ENCODE data around the gene IQCM. TPM values are rescaled to one million over a fixed set of nuclear protein-coding genes. Genes with fewer than 3 reads are reported as not detected.

The IQCM gene
- total RNA-seq, 3 donors from 2014 or later = not detected

DNA sequence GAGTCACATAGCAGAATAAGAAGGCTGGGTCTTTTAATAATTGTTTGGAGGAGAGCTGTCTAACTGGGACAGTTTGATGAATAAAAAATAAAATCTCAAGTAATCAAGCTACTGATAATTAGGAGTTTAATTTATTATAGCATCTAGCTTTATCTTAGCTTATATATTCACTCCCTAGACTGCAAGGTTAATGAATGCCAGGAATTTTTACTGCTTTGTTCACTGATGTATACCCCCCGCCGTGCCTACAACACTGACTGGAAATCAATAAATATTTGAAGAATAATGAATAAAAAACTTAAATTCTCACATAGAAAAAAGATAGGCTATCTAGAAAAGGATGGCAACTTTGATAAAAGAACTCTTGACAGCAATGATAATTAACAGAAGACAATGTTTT, 59.7 kb downstream of the IQCM start:
- Histone ChIP-seq H3K4me3 (no peak overlapping the region), H3K27me3 (no peaks in the 10 kb centered on the region), H3K27ac (no peak overlapping the region), H3K4me1 (no peaks in the 10 kb centered on the region), H3K36me3 (no peaks in the 10 kb centered on the region), H3K9me3 (no peaks in the 10 kb centered on the region)
- DNase-seq (ENCODE audit: low spot score in 2 of 2) = no peak
- TF ChIP-seq POLR2AphosphoS5 (IDR thresholded peaks at IDR 0.05) (no peak), POLR2A (IDR thresholded peaks at IDR 0.05) (no peak), CTCF (IDR thresholded peaks at IDR 0.05) (no peak)
- intact Hi-C loops (cut with DNase I; ENCODE audit: low total_unique reads) = no loop called here

DNA sequence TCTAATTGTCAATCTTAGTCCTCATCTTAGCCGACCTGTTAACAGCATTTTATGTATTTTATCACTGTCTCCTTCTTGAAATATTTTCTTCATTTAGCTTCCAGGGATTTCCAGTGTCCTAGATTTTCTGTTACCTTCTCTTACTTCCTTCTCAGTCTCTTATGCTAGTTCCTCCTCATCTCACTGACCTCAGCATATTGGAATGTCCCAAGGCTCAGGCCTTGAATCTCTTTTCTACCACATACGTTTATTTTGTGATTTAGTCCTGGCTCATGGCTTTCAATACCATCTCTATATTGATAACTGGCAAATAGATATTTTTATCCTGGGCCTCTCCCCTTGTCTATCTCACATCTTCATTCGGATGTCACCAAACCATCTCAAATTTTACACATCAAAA, 61.1 kb downstream of the IQCM start:
- H3K27me3 ChIP-seq = no peaks in the 10 kb centered on the region
- no peaks in the 10 kb centered on the region for H3K9me3 ChIP-seq
- H3K4me1 ChIP-seq = no peaks in the 10 kb centered on the region
- TF ChIP-seq POLR2AphosphoS5 (IDR thresholded peaks at IDR 0.05) (no peak), CTCF (IDR thresholded peaks at IDR 0.05) (no peak), POLR2A (IDR thresholded peaks at IDR 0.05) (no peak)
- DNase-seq (ENCODE audit: low spot score in 2 of 2) = no peak
- H3K4me3 ChIP-seq = no peak overlapping the region
- H3K27ac ChIP-seq = no peak overlapping the region
- intact Hi-C loops (cut with DNase I; ENCODE audit: low total_unique reads) = no loop called here
- H3K36me3 ChIP-seq = no peaks in the 10 kb centered on the region

DNA sequence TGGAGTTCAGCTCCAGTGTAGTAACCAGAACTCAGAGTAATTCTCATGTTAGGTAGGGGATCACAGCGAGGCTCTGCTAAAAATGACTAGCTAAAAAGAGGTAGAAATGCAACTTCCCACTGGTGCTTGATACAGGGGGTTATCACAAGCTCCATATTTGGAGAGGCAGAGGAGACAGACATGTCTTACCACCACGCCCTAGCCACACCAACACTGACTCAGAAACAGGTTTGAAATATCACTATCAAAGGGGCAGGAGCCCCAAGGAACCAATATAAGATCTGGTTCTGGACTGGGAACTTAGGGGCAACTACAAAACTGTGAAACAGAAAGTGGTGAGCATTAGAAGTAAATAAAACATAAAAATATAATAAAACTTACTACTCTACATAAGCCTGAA, 62.9 kb downstream of the IQCM start:
- TF ChIP-seq CTCF (IDR thresholded peaks at IDR 0.05) (no peak), POLR2AphosphoS5 (IDR thresholded peaks at IDR 0.05) (no peak), POLR2A (IDR thresholded peaks at IDR 0.05) (no peak)
- no peaks in the 10 kb centered on the region for H3K4me1 ChIP-seq
- intact Hi-C loops (cut with DNase I; ENCODE audit: low total_unique reads) = no loop called here
- no peak overlapping the region for H3K4me3 ChIP-seq
- H3K9me3 ChIP-seq = no peaks in the 10 kb centered on the region
- no peaks in the 10 kb centered on the region for H3K36me3 ChIP-seq
- H3K27me3 ChIP-seq = no peaks in the 10 kb centered on the region
- no peak for DNase-seq (ENCODE audit: low spot score in 2 of 2)
- no peak overlapping the region for H3K27ac ChIP-seq

GRCh38 chr4:149751174-149751573, 64.5 kb downstream of the IQCM start:
- no peaks in the 10 kb centered on the region for H3K36me3 ChIP-seq
- DNase-seq (ENCODE audit: low spot score in 2 of 2) = no peak
- no peaks in the 10 kb centered on the region for H3K9me3 ChIP-seq
- no peak overlapping the region for H3K4me3 ChIP-seq
- no peaks in the 10 kb centered on the region for H3K4me1 ChIP-seq
- H3K27me3 ChIP-seq = no peaks in the 10 kb centered on the region
- H3K27ac ChIP-seq = no peak overlapping the region
- intact Hi-C loops (cut with DNase I; ENCODE audit: low total_unique reads) = no loop called here
- no peak for TF ChIP-seq POLR2A (IDR thresholded peaks at IDR 0.05)
- TF ChIP-seq CTCF (IDR thresholded peaks at IDR 0.05) = no peak
- TF ChIP-seq POLR2AphosphoS5 (IDR thresholded peaks at IDR 0.05) = no peak

GRCh38 chr4:149749784-149750183, 65.9 kb downstream of the IQCM start:
- intact Hi-C loops (cut with DNase I; ENCODE audit: low total_unique reads) = no loop called here
- no peak overlapping the region for H3K27ac ChIP-seq

More at GRCh38 chr4:149749784-149750183, 65.9 kb downstream of the IQCM start:
- Histone ChIP-seq H3K4me3 (no peak overlapping the region), H3K4me1 (no peaks in the 10 kb centered on the region), H3K27me3 (no peaks in the 10 kb centered on the region), H3K9me3 (no peaks in the 10 kb centered on the region), H3K36me3 (no peaks in the 10 kb centered on the region)
- TF ChIP-seq POLR2A (IDR thresholded peaks at IDR 0.05) (no peak), CTCF (IDR thresholded peaks at IDR 0.05) (no peak), POLR2AphosphoS5 (IDR thresholded peaks at IDR 0.05) (no peak)
- DNase-seq (ENCODE audit: low spot score in 2 of 2) = no peak

Data from breast epithelium (tissue), 4 donors.